Activated T-helper 17 cell treated with anti-CD3 and anti-CD28 coated beads, Interleukin-2, amount 50 U/mL, for 72 hours (primary cell): ENCODE results near the gene KIAA0825. TPM values are rescaled to one million over a fixed set of nuclear protein-coding genes. Genes with fewer than 3 reads are reported as not detected.

Source experiments
- total RNA-seq, 2 donors: library from RNA; stranded (reverse); gene quantifications; one replicate each; pipeline ENCODE4 v1.2.3, GENCODE V29; 2022

KIAA0825 gene
- total RNA-seq, 2 donors from 2014 or later, result 0.97 to 1.1 TPM

Other genes starting within 250 kb of the KIAA0825 start
- 10 to 100 TPM; 10.8 to 16.2 TPM for gene SLF1, start 65 bp upstream of the KIAA0825 start, total RNA-seq